ENCODE measurements around the gene MAP7D1. TPM values are rescaled to one million over a fixed set of nuclear protein-coding genes. Genes with fewer than 3 reads are reported as not detected.
A peak's percentile ranks its signal among the peaks of the same experiment; 100 is the strongest.

MAP7D1 gene
- total and polyA plus RNA-seq, 2 donors (not counting 3 experiments of a cell fraction or from before 2014, with no cell fraction given), result 69.7 to 193 TPM

DNA sequence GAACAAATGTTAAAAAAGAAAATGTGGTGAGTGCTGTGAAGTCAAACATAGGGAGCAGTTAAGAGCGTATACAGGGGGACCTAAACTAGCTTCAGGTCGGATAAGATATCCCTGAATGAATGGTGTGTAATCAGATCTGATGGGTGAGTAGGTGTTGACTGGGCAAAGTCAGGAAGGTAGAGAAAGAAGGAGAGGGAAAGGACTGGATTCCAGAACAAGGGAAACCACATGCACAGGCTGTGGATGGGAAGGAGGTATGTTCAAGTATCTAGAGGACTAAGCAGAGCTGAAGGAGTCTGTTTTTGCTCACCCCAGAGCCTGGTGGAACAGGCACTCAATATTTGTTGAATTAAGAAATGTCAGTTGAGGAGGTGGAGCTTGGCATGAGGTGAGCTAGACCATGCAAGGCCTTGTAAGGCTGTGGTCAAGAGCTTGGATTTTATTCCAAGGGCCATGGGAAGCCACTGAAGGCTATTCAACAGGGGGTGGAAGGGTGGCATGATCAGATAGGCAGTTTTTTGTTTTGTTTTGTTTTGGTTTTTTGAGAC is 27.4 kb downstream of the MAP7D1 start:
- Histone ChIP-seq H3K4me3 (replicated peaks in 1 of 3; ENCODE audit: insufficient read depth in 1 of 3, low read depth in 1 of 3, low read length in 3 of 3) (no peak overlapping the region), H3K4me1 (ENCODE audit: control insufficient read depth, extremely low read depth, insufficient read depth, low read length) (peaks cover 6% of the 10 kb centered on the region), H2AFZ (ENCODE audit: low read depth, low read length) (no peak overlapping the region), H4K20me1 (replicated peaks; ENCODE audit: control insufficient read depth, extremely low read depth, insufficient read depth, low read length) (no peaks in the 10 kb centered on the region), H3K9me3 (replicated peaks; ENCODE audit: control insufficient read depth, insufficient read depth, low read length) (no peaks in the 10 kb centered on the region), H3K36me3 (ENCODE audit: control insufficient read depth in 2 of 2, extremely low read depth in 1 of 2, insufficient read depth in 2 of 2, low read length in 2 of 2) (peaks cover 15 to 27% of the 10 kb centered on the region in 2 experiments), H3K9me1 (replicated peaks; ENCODE audit: control insufficient read depth, extremely low read depth, insufficient read depth, low read length) (no peaks in the 10 kb centered on the region), H3K9ac (replicated peaks; ENCODE audit: extremely low read depth, insufficient read depth, low read length) (no peak overlapping the region), H3K27me3 (ENCODE audit: control insufficient read depth in 2 of 2, insufficient read depth in 2 of 2, low read length in 2 of 2) (no peaks in the 10 kb centered on the region), H3K4me2 (ENCODE audit: insufficient read depth, low read length) (no peak overlapping the region), H3K27ac (ENCODE audit: insufficient read depth, low read depth, low read length) (no peak overlapping the region), H3K79me2 (ENCODE audit: control insufficient read depth, insufficient read depth, low read length) (no peaks in the 10 kb centered on the region)
- ChIA-PET CTCF (interaction anchor here (0.6 to 2.1 kb wide), 7 partner anchors 10 to 100 kb away, joined by 3 to 14 read pairs (median 3); partner anchors contain the start of gene TRAPPC3), POLR2A (interaction anchor here (0.7 kb wide), 1 partner anchor 59 kb away, joined by 14 read pairs; no protein-coding TSS in a partner anchor)
- FAIRE-seq, result peak; percentile 67
- TF ChIP-seq POLR2AphosphoS5 (IDR thresholded peaks at IDR 0.05; ENCODE audit: insufficient read depth, low read depth, low read length), result no peak
- TF ChIP-seq POLR2A (IDR thresholded peaks at IDR 0.05; ENCODE audit: low read depth, low read length), result peak; percentile 44
- no TSS peak for BruUV-seq (replicated peaks)
- intact Hi-C loops (cut with micrococcal nuclease) (no loop called here), dilution Hi-C loops (cut with MboI; ENCODE audit: extremely low pct_ligation_motif_present, low sequenced_read_pairs) (no loop called here)
- no peak for DNase-seq (ENCODE audit: low read depth, low spot score)

- intact Hi-C loops (cut with micrococcal nuclease) (loop anchor here (1.0 kb wide), 7 partner anchors 27 to 97 kb away; partner anchors contain the start of genes THRAP3 and TRAPPC3), dilution Hi-C loops (cut with MboI; ENCODE audit: extremely low pct_ligation_motif_present, low sequenced_read_pairs) (no loop called here)
- no peak for TF ChIP-seq MAX (IDR thresholded peaks at IDR 0.05; ENCODE audit: insufficient read depth, insufficient read length)
- TF ChIP-seq, protein P1, sequence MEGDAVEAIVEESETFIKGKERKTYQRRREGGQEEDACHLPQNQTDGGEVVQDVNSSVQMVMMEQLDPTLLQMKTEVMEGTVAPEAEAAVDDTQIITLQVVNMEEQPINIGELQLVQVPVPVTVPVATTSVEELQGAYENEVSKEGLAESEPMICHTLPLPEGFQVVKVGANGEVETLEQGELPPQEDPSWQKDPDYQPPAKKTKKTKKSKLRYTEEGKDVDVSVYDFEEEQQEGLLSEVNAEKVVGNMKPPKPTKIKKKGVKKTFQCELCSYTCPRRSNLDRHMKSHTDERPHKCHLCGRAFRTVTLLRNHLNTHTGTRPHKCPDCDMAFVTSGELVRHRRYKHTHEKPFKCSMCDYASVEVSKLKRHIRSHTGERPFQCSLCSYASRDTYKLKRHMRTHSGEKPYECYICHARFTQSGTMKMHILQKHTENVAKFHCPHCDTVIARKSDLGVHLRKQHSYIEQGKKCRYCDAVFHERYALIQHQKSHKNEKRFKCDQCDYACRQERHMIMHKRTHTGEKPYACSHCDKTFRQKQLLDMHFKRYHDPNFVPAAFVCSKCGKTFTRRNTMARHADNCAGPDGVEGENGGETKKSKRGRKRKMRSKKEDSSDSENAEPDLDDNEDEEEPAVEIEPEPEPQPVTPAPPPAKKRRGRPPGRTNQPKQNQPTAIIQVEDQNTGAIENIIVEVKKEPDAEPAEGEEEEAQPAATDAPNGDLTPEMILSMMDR (IDR thresholded peaks at IDR 0.05; ENCODE audit: extremely low read depth in 1 of 2, insufficient read depth in 1 of 2, low read depth in 1 of 2, low read length in 2 of 2), result peak; percentile 83 to 89
- TF ChIP-seq FOS (IDR thresholded peaks at IDR 0.05; ENCODE audit: borderline replicate concordance, insufficient read depth, low read length), result no peak
- no peak for TF ChIP-seq GATA2 (IDR thresholded peaks at IDR 0.05; ENCODE audit: insufficient read depth, insufficient read length, low read depth, low read length)
- peak; percentile 46 for TF ChIP-seq POLR2AphosphoS5 (IDR thresholded peaks at IDR 0.05; ENCODE audit: insufficient read depth, low read depth, low read length)
- peak; percentile 65 for TF ChIP-seq POLR2A (IDR thresholded peaks at IDR 0.05; ENCODE audit: low read depth, low read length)
- TF ChIP-seq EZH2 (IDR thresholded peaks at IDR 0.05; ENCODE audit: borderline replicate concordance, low read depth, low read length, severe bottlenecking), result no peak
- no peak for TF ChIP-seq MYC (IDR thresholded peaks at IDR 0.05; ENCODE audit: low read depth, low read length)
- TF ChIP-seq JUN (IDR thresholded peaks at IDR 0.05; ENCODE audit: borderline replicate concordance, insufficient read depth, insufficient read length, low read depth), result no peak
- Histone ChIP-seq H3K9me1 (replicated peaks; ENCODE audit: control insufficient read depth, extremely low read depth, insufficient read depth, low read length) (no peaks in the 10 kb centered on the region), H3K4me3 (replicated peaks in 1 of 3; ENCODE audit: insufficient read depth in 1 of 3, low read depth in 1 of 3, low read length in 3 of 3) (no peak overlapping the region), H3K27ac (ENCODE audit: insufficient read depth, low read depth, low read length) (peak overlapping the region; percentile 46), H2AFZ (ENCODE audit: low read depth, low read length) (peak overlapping the region; percentile 31), H4K20me1 (replicated peaks; ENCODE audit: control insufficient read depth, extremely low read depth, insufficient read depth, low read length) (no peaks in the 10 kb centered on the region), H3K4me1 (ENCODE audit: control insufficient read depth, extremely low read depth, insufficient read depth, low read length) (peaks cover 6% of the 10 kb centered on the region), H3K79me2 (ENCODE audit: control insufficient read depth, insufficient read depth, low read length) (no peaks in the 10 kb centered on the region), H3K36me3 (ENCODE audit: control insufficient read depth in 2 of 2, extremely low read depth in 1 of 2, insufficient read depth in 2 of 2, low read length in 2 of 2) (no peaks in the 10 kb centered on the region), H3K9me3 (replicated peaks; ENCODE audit: control insufficient read depth, insufficient read depth, low read length) (no peaks in the 10 kb centered on the region), H3K4me2 (ENCODE audit: insufficient read depth, low read length) (no peak overlapping the region), H3K9ac (replicated peaks; ENCODE audit: extremely low read depth, insufficient read depth, low read length) (peak overlapping the region; percentile 39), H3K27me3 (ENCODE audit: control insufficient read depth in 2 of 2, insufficient read depth in 2 of 2, low read length in 2 of 2) (no peaks in the 10 kb centered on the region)
- ChIA-PET CTCF (interaction anchor here (0.6 to 5.7 kb wide), 35 partner anchors 9 to 181 kb away, joined by 3 to 201 read pairs (median 6); partner anchors contain the start of genes EVA1B, MAP7D1, THRAP3 and TRAPPC3), POLR2A (interaction anchor here (0.6 to 1.7 kb wide), 6 partner anchors 28 to 79 kb away, joined by 3 to 12 read pairs (median 5); partner anchors contain the start of genes THRAP3 and TRAPPC3)
- no TSS peak for BruUV-seq (replicated peaks)
- FAIRE-seq (peak; percentile 98), DNase-seq (ENCODE audit: low read depth, low spot score) (peak; percentile 92)
These were observed 32.0 kb downstream of the MAP7D1 start for GRCh38 chr1:36187800-36188593.
